Endothelial cell of umbilical vein (primary cell): ENCODE data around the gene LMNB1.

Source experiments
- EZH2 ChIP-seq: IDR thresholded peaks from 2 replicates; pipeline ENCODE4 v1.6.1; 2012; ENCODE audit warnings: borderline replicate concordance, low read depth, mild to moderate bottlenecking, moderate library complexity, low read length, inconsistent platforms; ENCODE audit not compliant: severe bottlenecking
- GATA2 ChIP-seq: IDR thresholded peaks from 2 replicates; pipeline ENCODE4 v1.7.0; 2011; ENCODE audit warnings: low read depth, mild to moderate bottlenecking, moderate library complexity, mixed read lengths, low read length; ENCODE audit not compliant: insufficient read length, insufficient read depth
- JUN ChIP-seq: IDR thresholded peaks from 2 replicates; pipeline ENCODE4 v1.6.1; 2011; ENCODE audit warnings: borderline replicate concordance, low read depth; ENCODE audit not compliant: insufficient read length, insufficient read depth
- MYC ChIP-seq: IDR thresholded peaks from one replicate; pipeline ENCODE4 v1.6.1; 2011; ENCODE audit warnings: mild to moderate bottlenecking, low read depth, low read length
- POLR2A ChIP-seq: IDR thresholded peaks from 2 replicates; pipeline ENCODE4 v1.6.1; 2012; ENCODE audit warnings: low read depth, mild to moderate bottlenecking, control low read depth, low read length
- POLR2AphosphoS5 ChIP-seq: IDR thresholded peaks from 2 replicates; pipeline ENCODE4 v1.6.1; 2012; ENCODE audit warnings: low read depth, mild to moderate bottlenecking, control low read depth, low read length, moderate library complexity; ENCODE audit not compliant: insufficient read depth
- TF ChIP-seq, protein P1 (sequence below), 2 donors: IDR thresholded peaks; 1 replicate in 1 of 2; 2 replicates in 1 of 2; pipeline ENCODE4 v1.5.1; 2011; ENCODE audit warnings: low read length in 2 of 2, mild to moderate bottlenecking in 2 of 2, moderate library complexity in 2 of 2, control low read depth in 1 of 2, inconsistent platforms in 1 of 2, low read depth in 1 of 2; ENCODE audit not compliant: insufficient read depth in 1 of 2; ENCODE audit errors: extremely low read depth in 1 of 2
- TF ChIP-seq, protein P2 (sequence below): IDR thresholded peaks from 2 replicates; pipeline ENCODE4 v1.6.1; 2011; ENCODE audit not compliant: insufficient read depth, insufficient read length

DNA sequence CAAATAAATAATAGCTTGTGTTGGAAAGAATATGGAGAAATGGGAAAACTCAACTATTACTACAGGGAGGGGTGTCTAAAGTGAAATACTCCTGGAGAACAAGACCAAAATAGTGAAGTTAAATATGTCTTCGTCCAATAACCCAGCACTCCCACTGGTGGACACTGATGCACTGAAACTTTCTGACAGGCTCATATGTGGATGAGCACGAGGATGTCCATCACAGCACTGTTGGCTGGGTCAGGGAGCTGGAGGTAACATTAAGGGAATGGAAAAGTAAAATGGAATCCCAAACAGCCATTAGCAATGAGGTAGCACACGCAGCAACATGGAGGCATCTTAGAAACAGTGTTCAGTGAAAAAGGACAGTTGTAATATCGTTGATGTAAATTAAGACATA, 86.5 kb downstream of the LMNB1 start:
- TF ChIP-seq, protein P1, sequence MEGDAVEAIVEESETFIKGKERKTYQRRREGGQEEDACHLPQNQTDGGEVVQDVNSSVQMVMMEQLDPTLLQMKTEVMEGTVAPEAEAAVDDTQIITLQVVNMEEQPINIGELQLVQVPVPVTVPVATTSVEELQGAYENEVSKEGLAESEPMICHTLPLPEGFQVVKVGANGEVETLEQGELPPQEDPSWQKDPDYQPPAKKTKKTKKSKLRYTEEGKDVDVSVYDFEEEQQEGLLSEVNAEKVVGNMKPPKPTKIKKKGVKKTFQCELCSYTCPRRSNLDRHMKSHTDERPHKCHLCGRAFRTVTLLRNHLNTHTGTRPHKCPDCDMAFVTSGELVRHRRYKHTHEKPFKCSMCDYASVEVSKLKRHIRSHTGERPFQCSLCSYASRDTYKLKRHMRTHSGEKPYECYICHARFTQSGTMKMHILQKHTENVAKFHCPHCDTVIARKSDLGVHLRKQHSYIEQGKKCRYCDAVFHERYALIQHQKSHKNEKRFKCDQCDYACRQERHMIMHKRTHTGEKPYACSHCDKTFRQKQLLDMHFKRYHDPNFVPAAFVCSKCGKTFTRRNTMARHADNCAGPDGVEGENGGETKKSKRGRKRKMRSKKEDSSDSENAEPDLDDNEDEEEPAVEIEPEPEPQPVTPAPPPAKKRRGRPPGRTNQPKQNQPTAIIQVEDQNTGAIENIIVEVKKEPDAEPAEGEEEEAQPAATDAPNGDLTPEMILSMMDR (IDR thresholded peaks at IDR 0.05; ENCODE audit: extremely low read depth in 1 of 2, insufficient read depth in 1 of 2, low read depth in 1 of 2, low read length in 2 of 2): no peak
- TF ChIP-seq JUN (no peak), POLR2AphosphoS5 (no peak), POLR2A (no peak), EZH2 (no peak), GATA2 (no peak), MYC (no peak)
- TF ChIP-seq, protein P2, sequence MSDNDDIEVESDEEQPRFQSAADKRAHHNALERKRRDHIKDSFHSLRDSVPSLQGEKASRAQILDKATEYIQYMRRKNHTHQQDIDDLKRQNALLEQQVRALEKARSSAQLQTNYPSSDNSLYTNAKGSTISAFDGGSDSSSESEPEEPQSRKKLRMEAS: no peak
